IMR-90 (cell line): Measurements from ENCODE around the gene CFAP52.

Experiments used
- CHD1 ChIP-seq: IDR thresholded peaks from 2 replicates; pipeline ENCODE4 v1.6.1; 2012; ENCODE audit warnings: low read depth, low read length, improper control_type of control experiment
- CTCF ChIP-seq: conservative IDR thresholded peaks from 2 replicates; pipeline ENCODE4 v1.5.1; 2012; ENCODE audit warnings: mild to moderate bottlenecking, low read depth, low read length, improper control_type of control experiment
- FOS ChIP-seq: fragments of 150-350 bp; IDR thresholded peaks from 2 replicates; pipeline ENCODE4 v1.6.1; 2016; ENCODE audit warnings: low read depth, low read length
- MAFK ChIP-seq: IDR thresholded peaks from 2 replicates; pipeline ENCODE4 v1.6.1; 2012; ENCODE audit warnings: low read depth, low read length, improper control_type of control experiment
- MXI1 ChIP-seq: IDR thresholded peaks from 2 replicates; pipeline ENCODE4 v1.6.1; 2012; ENCODE audit warnings: low read depth, mild to moderate bottlenecking, low read length, moderate library complexity, borderline replicate concordance
- NFE2L2 ChIP-seq: fragments of 150-350 bp; IDR thresholded peaks from 2 replicates; pipeline ENCODE4 v1.6.1; 2016; ENCODE audit warnings: low read depth, mild to moderate bottlenecking, low read length
- POLR2A ChIP-seq: IDR thresholded peaks from 2 replicates; pipeline ENCODE4 v1.6.1; 2012; ENCODE audit warnings: mild to moderate bottlenecking, low read depth, low read length
- RAD21 ChIP-seq: IDR thresholded peaks from 2 replicates; pipeline ENCODE4 v1.6.1; 2012; ENCODE audit warnings: low read length, improper control_type of control experiment
- RCOR1 ChIP-seq: IDR thresholded peaks from 2 replicates; pipeline ENCODE4 v1.6.1; 2012; ENCODE audit warnings: mild to moderate bottlenecking, low read length, improper control_type of control experiment; ENCODE audit not compliant: insufficient replicate concordance
- RFX5 ChIP-seq: IDR thresholded peaks from 2 replicates; pipeline ENCODE4 v1.8.0; 2012; ENCODE audit warnings: low read depth, mild to moderate bottlenecking, low read length, moderate library complexity
- SMC3 ChIP-seq: fragments of 150-350 bp; IDR thresholded peaks from 2 replicates; pipeline ENCODE4 v1.6.1; 2016; ENCODE audit warnings: low read depth, mild to moderate bottlenecking, antibody characterized with exemption, low read length, moderate library complexity
- USF2 ChIP-seq: fragments of 150-350 bp; IDR thresholded peaks from 2 replicates; pipeline ENCODE4 v1.6.1; 2017; ENCODE audit warnings: mild to moderate bottlenecking, antibody characterized with exemption, low read length, low read depth

GRCh38 chr17:9669551-9670008, 93.1 kb downstream of the CFAP52 start:
- TF ChIP-seq CTCF (no peak), MAFK (no peak), FOS (no peak), RFX5 (no peak), POLR2A (no peak), SMC3 (no peak), MXI1 (no peak), NFE2L2 (no peak), CHD1 (no peak), RAD21 (no peak), USF2 (no peak), RCOR1 (no peak)
